22Rv1 (cell line): Measurements from ENCODE around the gene YAP1.

Experiments
- CTCF ChIP-seq: fragments of 450-650 bp; IDR thresholded peaks from 2 replicates; pipeline ENCODE4 v1.5.1; 2017; ENCODE audit warnings: mild to moderate bottlenecking
- ZFX ChIP-seq: fragments of 450-650 bp; IDR thresholded peaks from 2 replicates; pipeline ENCODE4 v1.6.1; 2017; ENCODE audit warnings: antibody characterized with exemption, borderline replicate concordance

GRCh38 chr11:102184269-102184987, 74.2 kb downstream of the YAP1 start:
- no peak for TF ChIP-seq CTCF
- TF ChIP-seq ZFX = no peak
